Activated CD8-positive, alpha-beta memory T cell treated with anti-CD3 and anti-CD28 coated beads, Interleukin-2, amount 50 U/mL, for 48 hours (primary cell): ENCODE measurements around the gene COQ7.

Experiments
- DNase-seq: peaks from one replicate; pipeline ENCODE4 v3.0.0-alpha.2; 2020

The COQ7 gene

GRCh38 chr16:19067349-19068236 is at the start of gene COQ7:
Gene COQ7 (plus strand): TSS chr16:19067614. CDS start chr16:19067665, 51 bp downstream.
- peak; percentile 98 for DNase-seq

GRCh38 chr16:19020689-19021088 is 46.7 kb upstream of the COQ7 start:
- no peak for DNase-seq

GRCh38 chr16:19021747-19022146 is 45.7 kb upstream of the COQ7 start:
- DNase-seq: no peak

GRCh38 chr16:19027416-19027815 is 40.0 kb upstream of the COQ7 start:
- DNase-seq: no peak

GRCh38 chr16:19029980-19030379 is 37.4 kb upstream of the COQ7 start:
- DNase-seq: no peak

GRCh38 chr16:19031738-19032137 is 35.7 kb upstream of the COQ7 start:
- no peak for DNase-seq

- no peak for DNase-seq
These were observed 33.7 kb upstream of the COQ7 start for GRCh38 chr16:19033761-19034160.

- DNase-seq: no peak
These were observed 27.0 kb upstream of the COQ7 start for GRCh38 chr16:19040400-19040799.

- DNase-seq: no peak
These were observed 22.6 kb upstream of the COQ7 start for GRCh38 chr16:19044769-19045168.

GRCh38 chr16:19046062-19046461 is 21.4 kb upstream of the COQ7 start:
- no peak for DNase-seq

- no peak for DNase-seq
These were observed 4.7 kb upstream of the COQ7 start for GRCh38 chr16:19062706-19063105.

- DNase-seq: no peak
These were observed 446 bp upstream of the COQ7 start for GRCh38 chr16:19066988-19067348.

- DNase-seq: no peak
These were observed 912 bp downstream of the COQ7 start for GRCh38 chr16:19068237-19068815.

GRCh38 chr16:19071811-19072777 is 4.7 kb downstream of the COQ7 start:
- peak; percentile 76 for DNase-seq

GRCh38 chr16:19073344-19073743 is 5.9 kb downstream of the COQ7 start:
- DNase-seq: no peak

- DNase-seq: no peak
These were observed 6.4 kb downstream of the COQ7 start for GRCh38 chr16:19073863-19074262.

GRCh38 chr16:19075511-19075910 is 8.1 kb downstream of the COQ7 start:
- no peak for DNase-seq

GRCh38 chr16:19077879-19078278 is 10.5 kb downstream of the COQ7 start:
- no peak for DNase-seq

- no peak for DNase-seq
These were observed 16.3 kb downstream of the COQ7 start for GRCh38 chr16:19083670-19084069.

GRCh38 chr16:19084139-19084538 is 16.7 kb downstream of the COQ7 start:
- DNase-seq: no peak

- no peak for DNase-seq
These were observed 17.5 kb downstream of the COQ7 start for GRCh38 chr16:19084879-19085278.

GRCh38 chr16:19085679-19086200 is 18.3 kb downstream of the COQ7 start:
- no peak for DNase-seq
